Measurements from ENCODE around the gene PDGFA.

Gene PDGFA

DNA sequence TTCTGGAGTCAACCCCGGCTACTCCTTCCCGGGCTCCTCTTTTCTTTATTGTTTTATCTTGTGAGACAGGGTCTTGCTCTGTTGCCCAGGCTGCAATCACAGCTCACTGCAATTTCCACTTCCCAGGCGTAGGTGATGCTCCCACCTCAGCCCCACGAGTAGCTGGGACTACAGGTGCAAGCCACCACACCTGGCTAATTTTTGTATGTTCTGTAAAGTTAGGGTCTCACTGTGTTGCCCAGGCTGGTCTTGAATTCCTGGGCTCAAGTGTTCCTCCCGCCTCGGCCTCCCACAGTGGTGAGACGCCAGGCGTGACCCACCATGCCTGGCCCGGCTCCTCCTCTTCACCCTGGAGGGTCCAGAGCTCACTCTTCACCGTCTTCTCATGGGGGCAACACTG, 15.3 kb upstream of the PDGFA start:
- no peak for DNase-seq

DNA sequence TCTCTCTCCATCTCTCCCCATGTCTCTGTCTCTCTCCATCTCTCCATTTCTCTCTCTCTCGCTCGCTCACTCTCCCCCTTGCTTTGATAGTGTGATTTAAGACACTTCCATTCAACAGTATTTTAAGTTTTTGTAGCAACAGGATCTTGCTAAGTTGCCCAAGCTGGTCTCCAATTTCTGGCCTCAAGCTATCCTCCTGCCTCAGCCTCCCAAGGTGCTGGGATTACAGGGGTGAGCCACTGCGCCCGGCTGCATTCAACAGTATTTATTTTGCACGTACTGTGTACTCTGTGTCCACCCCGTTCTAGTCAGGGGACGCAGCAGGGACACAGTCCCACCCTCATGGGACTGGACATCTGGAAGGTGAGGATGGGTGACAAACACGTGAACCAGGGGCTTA, 14.4 kb upstream of the PDGFA start:
- no peak for DNase-seq

DNA sequence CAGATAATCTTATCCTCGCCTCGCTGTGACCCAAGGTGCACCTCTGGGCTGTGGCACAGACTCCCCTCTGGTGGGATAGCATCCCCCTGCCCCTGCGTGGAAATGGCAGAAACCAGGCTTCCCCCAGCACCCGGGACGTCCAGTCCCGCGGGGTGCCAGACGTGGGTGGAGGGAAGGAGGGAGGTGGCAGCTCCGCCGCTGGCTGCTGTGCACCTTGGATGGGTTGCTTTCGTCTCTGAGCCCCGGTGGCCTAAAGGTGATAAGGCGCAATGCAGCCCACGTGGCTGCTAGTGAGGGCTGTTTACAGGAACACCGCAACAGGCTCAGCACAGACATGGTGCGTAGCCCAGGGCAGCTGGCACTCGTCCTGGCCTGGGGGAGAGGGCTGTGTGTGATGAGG, 13.6 kb upstream of the PDGFA start:
- no peak for DNase-seq

DNA sequence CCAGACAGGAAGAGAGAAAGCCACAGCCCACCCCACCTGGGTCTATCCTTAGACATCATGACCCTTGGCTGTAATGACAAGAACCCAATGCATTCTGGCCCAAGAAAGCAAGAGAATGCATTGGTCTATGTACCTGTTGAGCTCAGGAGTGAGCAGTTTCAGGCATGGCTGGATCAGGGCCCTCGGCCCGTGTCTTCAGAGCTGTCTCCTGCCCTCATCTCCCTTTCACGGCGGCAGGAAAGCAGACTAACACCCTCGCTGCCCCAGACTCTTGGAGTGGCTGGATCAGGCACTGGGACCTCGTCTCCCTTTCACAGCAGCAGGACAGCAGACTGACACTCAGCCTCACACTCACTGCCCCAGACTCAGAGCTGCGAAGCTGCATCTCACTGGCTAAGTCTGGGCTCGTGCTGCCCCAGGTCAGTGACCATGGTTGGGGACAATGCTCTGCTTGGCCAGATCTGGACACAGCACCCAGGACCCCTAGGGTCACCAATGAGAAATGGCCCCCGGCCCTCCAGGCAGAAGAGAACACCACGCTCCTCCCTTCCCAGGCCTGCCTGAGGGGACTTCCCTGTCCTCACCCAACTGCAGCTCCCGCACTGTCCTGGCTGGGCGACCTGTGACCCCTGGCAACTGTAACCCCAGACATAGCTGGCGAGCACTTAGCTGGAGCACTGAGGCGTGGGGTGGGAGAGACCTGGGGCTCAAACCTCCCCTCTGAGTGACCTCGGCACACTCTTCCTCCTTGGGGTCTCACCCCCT, 12.9 kb upstream of the PDGFA start:
- no peak for DNase-seq

DNA sequence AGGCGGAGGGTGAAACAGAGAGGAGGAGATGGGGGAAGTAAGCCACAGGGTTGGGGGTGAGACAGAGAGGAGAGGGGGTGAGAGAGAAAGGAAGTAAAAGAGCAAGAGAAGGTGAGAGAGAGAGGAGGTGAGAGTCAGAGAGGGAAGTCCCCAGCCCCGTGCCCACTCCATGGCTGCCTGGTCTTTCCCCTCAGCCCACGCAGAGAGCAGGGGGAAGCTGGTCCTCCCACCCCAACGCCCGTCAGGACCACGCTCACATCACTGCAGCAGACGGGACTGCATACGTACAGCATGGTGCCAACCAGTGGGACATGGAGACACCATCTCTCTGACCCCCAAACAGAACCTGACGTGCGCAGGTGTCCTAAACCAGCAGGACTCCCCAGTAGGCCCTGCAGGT, 12.1 kb upstream of the PDGFA start:
- no peak for DNase-seq

DNA sequence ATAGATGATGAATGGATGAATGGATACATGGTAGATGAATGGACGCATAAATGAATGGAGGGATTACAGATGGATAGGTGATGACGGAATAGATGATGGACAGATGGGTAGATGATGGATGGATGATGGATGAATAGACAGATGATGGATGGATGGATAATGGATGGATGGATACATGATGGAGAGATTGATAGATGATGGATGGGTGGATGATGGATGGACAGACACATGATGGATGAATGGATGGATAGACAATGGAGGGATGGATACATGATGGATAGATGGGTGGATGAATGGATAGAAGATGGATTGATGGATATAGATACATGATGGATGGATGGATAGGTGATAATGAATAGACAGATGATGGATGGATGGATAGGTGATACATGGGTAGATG, 8.8 kb upstream of the PDGFA start:
- no peak for DNase-seq

DNA sequence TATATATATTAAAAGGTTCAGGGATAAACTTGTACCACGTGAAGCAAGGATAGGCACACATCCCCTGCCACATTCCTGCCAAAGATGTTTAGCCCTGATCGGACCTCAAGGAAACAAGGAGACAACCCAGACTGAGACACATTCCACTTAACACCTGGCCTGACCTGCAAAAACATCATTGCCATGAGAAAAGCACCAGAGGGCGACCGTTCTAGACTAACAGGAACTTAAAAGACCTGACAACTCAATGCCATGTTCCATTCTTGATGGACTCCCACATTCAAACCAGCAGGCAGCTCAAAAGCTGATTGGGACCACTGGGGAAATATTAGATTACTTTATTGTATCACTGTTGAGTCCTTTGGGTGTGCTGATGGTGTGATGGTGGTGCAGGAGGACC, 8.1 kb upstream of the PDGFA start:
- DNase-seq, result no peak

DNA sequence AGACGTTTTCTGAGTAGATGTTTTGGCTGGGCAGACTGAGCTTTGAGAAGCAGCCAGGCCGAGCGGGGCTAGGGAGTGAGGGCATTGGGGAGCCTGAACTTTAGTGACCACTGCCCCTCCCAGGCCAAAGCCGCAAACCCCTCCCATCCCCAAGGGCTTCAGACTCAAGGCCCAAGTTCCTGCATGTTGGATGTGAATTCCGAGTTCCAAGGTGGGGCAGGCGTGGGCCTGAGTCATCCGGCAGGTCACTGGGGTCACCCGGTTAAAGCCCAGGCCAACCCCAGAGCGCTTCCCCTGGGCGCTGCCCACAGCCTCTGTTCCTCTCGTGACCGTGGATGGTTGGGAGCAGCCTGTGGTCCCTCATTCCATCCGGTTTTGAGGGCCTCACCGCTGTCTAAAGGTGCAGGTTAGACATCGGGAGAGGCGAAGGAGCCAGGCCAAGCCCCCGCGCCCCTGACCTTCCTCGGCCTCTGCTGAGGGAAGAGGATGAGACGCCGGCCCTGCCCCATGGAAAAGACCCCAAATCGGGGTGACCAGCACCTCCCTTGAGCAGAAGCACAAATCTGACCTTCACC, 6.9 kb upstream of the PDGFA start:
- no peak for DNase-seq

DNA sequence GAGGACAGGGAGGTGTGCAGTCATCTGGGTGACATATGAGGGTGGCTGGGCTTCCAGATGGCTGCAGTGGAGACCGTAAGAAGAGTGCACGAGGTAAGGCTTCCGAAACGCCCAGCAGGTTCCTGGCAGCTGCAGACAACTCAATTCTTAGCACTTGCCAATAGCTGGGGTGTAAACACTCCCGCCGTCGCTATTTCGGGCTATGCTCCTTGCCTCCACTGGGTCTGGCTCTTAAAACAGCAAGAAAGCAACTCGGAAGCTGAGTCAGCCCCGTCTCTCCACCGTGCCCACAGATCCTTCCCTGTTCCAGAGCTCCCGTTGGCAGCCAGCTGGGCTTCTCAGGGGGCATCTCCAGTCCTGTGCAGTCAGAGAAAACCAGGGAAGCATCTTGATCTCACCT, 6.1 kb upstream of the PDGFA start:
- no peak for DNase-seq

DNA sequence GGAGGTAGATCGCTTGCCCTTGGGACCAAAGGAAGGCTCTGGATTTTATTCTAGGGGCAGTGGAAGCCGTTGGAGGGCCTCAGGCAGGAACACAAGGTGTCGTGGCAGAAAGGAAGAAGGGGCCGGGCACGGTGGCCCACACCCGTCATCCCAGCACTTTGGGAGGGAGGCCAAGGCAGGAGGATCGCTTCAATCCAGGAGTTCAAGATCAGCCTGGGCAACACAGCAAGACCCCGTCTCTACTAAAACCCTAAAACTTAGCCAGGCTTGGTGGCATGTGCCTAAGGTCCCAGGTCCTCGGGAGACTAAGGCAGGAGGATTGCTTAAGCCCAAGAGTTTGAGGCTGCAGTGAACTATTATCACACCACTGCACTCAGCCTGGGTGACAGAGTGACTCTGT, 5.2 kb upstream of the PDGFA start:
- no peak for DNase-seq

DNA sequence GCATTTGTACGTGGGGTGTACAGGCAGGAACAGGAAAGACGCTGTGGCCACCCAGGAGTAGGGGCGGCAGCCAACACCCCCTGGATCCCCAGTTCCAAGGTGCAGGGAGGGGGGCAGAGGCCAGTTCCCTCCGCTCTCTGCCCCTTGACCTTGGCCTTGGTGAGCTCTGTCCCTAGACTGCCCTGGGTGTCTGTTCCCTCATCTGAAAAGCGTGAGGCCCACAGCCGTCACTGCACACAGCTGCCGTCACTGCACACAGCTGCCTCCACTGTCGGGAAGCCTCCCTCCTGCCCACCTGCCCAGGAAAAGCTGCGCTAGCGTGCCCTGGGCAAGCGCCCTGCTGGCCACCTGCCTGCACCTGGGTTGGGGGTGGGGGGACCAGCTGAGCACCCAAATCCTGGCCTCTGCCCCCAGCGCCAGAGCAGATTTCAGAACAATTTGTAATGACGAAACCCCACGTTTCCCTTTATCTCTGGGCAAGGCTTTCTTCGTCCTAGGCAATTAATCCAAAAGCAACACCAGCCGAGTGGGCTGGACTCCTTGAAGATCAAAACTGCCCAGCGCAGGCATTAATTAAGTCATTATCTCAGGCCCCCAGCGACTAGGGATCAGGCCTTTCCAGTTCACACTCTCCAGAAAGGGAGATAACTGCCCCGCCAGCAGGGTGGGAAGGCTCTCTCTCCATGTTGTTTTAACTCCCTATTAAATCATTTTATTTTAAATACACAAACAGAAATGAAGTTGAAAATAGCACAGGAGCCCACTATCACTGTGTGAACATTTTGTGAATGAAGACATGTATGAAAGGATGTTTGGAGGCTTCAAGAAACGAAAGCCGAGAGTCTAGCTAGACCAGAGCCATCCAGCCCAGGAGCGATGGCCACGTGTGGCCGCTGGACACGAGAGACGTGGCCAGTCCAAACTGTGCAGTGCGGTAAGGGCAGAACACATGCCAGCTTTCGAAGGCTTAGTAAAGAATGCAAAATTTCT, 4.0 kb upstream of the PDGFA start:
- no peak for DNase-seq

DNA sequence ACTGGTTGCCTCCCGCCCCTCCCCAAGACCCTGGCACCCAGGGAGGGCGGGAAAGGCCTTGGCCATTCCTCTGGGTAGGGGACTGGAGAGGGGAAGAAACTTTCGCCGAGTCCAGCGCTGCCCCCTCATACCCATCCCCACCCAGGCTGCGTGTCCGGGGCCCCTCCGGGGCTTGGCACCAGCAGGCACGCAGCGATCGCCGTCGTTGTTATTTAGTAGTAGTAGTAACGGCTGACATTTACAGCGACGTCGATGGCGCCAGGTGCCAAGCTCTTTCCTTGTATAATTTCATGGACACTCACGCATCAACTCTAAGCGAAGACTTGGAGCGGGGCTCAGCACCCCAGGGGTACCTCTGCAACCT, 3.3 kb upstream of the PDGFA start:
- no peak for DNase-seq

DNA sequence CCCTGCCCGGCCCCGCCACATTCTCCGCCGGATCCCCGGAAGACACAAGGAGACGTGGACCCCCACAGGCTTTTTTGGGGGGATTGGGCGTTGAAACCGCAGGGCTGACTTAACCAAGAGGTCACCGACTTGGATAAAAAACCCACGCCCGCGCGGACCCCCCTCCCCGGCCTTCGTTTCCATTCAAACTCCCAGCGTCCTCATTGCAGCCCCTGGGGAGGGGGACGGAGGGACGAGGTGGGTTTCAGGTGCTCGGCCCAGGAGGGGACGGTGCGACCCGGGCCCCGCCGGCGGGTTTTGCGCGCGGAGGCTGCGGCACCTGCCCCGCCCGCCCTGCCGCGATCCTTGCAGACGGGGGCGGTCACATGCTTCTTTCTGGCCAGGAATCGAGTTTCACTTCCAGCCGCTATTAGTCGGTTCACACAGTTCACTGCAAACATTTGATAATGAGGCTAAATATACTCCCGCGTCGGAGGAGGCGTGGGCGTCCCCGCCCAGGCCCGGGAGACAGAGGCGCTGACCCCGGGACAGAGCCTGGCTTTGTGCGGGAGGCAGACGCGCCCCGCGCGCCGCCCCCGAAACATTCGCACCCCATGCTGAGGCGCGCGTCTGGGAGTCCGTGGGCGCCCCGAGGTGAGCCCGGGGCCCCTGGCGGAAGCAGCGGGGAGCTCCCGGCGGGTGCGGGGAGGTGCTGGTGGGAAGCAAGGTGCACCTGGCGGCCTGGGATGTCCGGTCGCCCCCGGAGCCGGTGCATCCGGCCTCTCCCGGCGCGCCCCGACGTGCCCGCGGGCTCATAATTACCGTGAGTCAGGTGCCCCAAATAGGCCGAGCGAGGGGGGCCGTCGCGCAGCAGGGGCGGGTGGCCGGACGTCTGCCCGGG, 2.7 kb upstream of the PDGFA start:
- DNase-seq, result peak; percentile 37

DNA sequence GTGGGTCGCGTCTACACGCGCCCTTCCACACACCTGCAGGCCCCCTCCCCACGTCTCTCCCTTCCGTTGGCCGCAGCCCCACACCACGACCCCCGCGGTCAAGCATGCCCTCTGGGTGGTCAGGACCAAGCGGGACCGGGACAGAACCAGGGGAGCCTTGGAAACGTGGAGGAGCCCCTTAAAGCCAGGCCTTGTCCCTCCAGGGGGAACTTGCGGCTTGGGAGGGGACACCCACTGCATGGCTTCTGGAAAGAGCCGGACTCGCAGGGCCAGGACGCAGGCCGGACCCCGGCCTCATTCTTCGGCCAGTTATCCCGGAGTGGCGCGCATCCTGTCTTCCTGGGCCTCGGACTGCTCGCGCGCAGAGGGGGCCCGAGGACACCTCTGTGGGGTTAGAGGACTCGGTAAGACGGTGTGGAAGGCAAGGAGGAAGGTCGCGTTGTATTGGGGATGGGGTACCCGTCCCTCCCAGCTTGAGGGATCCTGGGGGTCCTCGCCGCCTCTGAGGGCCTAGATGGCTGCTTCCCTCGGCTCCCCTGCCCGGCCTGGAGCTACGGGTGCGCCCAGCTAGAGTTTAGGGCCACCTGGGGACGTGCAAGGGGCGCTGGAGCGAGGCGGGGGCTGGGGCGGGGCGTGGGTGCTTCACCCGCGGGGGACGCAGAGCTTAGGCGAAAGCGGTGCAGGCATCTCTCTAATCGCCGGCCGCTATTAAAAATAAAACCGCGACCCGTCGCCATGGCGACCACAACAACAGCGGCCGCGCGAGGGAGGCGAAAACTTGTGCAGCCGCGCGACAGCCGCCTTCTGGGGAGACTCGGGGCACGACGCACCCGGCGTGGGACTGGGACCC, 1.8 kb upstream of the PDGFA start:
- peak; percentile 12 for DNase-seq

DNA sequence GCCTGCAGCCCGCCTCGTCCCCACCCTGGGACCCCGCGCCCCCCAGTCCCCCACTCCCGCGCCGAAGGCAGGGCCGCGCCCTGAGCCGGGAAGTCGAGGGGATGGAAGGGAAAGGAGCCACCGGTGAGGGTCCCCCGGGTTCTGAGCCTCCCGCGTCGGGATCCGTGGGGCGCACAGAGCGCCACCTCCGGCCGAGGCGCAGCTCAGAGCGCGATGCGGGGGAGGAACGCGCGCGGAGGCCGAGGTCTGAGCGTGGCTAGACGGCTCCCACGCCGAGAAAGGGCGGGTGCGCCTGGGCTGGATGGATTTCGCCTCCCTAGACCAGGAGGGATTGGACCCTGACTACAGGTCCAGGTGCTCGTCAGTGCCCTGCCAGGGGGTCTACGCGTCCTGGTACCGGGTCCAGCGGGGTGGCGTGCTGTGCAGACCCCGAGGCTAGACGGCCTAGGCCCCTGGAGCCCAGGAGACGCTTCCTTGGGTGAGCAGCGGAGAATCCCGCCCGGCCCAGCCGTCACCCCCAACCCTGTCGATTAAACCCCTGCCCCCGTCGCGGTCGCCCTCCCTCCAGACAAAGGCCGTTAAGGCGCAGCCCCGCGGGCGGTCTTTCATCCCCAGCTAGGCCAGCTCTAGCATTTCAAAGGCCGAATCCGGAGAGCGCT, 986 bp upstream of the PDGFA start:
- no peak for DNase-seq

DNA sequence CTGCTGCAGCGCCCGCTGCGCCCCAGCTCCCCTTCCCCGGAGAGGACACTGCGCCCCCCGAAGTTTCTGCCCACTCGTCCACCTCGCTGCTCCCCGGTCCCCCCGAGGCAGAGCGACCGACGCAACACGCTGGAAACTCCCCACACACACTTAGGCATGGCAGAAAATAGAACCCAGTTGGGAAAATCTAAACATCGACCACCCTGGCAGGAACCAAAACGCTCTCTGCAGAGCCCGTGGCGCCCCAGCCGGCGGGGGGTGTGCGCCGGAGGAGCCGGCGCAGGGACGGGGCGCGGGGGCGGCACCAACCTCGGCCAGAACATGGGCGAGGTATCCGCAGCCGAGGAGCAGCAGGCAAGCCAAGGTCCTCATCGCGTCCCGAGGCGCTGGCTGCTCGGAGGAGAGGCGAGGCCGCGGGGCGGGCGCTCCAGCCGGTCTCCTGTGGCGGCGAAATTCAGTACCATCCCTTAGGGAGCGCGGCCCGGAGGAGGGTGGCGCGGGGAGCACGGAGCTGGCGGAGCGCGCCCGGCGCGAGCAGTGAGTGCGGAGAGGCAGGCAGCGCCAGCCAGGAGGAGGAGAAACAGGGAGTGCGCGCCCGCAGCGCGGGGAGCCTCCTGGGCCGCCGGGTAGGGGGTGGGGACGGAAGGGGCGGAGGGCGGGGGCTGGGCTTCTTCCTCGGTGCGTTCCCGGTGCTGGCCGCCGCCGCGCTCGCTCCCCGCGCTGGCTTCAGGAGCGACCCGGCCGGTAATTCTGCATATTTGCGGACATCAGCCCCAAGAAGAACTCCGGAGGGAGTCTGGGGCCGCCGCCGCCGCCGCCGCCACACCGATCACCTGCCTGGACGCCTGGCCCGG, 789 bp downstream of the PDGFA start:
- DNase-seq, result peak; percentile 60

DNA sequence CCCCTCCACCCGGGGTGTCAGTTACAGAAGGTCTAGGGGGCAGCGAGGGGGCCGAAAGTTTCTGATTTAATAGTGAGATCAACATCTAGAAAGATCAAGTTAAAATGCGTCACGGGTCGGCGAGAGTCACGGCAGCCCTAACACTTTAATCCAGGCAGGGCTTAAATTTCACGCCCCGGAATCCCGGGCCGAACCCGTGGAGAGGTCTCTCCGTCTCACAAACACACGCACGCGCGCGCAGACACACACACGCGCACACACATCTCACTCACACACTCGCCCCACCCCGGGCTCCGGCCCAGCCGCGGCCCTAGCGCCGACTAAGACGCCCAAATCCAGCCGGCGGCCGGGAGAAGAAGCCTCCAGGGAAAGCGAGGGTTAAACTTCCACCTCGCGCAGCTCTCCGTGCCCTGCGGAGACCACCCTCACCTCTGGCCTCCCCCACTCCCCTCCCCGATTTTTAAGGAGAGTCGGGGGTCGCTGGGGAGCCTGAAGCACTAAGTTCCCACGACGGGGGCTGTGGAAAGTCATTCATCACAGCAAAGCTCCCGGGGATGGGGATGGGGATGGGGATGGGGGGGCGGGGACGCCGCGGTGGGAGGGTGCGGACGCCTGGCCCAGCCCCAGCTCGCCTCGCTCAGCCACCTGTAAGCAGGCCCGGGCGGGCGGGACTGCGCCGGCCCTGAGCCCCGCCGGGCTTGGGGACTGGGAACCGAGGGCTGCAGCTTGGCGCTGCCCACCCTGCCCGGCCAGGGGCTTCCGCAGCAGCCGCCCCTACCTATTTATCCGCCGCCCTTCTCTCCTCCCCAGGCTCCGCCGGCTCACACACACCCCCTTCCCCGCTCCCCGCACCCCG, 1.6 kb downstream of the PDGFA start:
- no peak for DNase-seq

DNA sequence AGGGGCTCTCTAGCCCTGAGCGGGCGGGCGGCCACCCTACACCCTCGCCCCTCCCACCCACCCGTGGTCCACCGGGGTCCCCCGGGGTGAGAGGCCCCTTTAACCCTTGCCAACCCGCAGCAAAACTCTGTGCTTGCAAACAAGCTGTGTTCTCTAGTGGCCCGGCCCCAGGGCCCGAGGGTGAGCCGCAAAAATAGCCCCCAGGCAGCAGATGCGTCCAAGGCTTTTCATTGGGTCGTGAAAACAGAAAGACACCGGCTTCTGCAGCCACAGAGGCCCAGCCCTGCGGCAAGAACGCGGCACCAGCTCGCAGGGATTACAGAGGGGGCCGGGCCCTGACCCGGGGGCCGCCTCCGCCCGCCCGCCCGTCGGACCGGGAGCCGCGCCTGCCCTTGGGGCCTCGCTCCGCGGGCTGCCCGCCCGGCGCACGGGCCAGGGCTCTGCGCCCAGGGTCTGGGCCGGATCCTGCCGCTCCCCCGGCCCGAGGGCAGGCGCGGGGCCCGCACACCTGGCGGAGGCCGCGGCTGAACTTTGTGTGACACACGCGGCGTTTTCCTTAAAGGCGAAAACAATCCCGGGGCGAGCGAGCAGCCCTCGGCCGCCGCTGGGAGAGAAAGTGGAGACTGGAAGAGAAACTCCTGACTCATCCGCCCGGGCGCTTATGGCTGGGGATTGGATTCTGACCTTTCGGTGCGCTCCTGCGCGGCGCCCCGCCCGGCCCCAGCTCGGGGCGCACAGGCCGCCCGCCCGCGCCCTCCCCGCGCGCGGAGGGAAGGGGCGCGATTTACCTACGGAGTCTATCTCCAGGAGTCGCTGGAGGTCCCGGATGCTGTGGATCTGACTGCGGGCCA, 2.8 kb downstream of the PDGFA start:
- DNase-seq, result no peak

All from CD4-positive, alpha-beta T cell treated with Interleukin-6 for 4 hours (primary cell).